ENCODE measurements around the gene TCF3. TPM values are rescaled to one million over a fixed set of nuclear protein-coding genes. Genes with fewer than 3 reads are reported as not detected.

TCF3 gene
- total and polyA plus RNA-seq, 4 donors: 5.2 to 119 (median 12.8) TPM

DNA sequence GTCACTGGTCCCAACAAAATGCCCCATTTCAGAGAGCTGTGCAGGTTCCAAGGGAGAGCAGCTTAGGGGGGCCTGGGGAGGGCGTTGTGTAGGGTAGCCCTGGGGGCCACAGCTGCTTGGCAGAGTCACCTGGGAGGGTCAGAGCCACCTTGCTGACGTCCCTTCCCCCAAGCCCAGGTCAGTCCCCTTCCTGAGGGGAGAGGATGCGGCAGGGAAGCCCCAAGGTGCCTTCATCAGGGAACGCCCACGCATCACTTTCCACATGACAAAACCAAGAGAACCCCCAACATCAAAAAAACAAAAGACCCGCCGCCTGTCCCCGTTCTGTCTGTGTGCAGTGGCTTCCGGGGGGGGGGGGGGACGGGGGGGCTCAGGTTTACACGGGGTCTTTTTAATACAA lies 41.8 kb downstream of the TCF3 start (continued):
- TF ChIP-seq, protein P1, sequence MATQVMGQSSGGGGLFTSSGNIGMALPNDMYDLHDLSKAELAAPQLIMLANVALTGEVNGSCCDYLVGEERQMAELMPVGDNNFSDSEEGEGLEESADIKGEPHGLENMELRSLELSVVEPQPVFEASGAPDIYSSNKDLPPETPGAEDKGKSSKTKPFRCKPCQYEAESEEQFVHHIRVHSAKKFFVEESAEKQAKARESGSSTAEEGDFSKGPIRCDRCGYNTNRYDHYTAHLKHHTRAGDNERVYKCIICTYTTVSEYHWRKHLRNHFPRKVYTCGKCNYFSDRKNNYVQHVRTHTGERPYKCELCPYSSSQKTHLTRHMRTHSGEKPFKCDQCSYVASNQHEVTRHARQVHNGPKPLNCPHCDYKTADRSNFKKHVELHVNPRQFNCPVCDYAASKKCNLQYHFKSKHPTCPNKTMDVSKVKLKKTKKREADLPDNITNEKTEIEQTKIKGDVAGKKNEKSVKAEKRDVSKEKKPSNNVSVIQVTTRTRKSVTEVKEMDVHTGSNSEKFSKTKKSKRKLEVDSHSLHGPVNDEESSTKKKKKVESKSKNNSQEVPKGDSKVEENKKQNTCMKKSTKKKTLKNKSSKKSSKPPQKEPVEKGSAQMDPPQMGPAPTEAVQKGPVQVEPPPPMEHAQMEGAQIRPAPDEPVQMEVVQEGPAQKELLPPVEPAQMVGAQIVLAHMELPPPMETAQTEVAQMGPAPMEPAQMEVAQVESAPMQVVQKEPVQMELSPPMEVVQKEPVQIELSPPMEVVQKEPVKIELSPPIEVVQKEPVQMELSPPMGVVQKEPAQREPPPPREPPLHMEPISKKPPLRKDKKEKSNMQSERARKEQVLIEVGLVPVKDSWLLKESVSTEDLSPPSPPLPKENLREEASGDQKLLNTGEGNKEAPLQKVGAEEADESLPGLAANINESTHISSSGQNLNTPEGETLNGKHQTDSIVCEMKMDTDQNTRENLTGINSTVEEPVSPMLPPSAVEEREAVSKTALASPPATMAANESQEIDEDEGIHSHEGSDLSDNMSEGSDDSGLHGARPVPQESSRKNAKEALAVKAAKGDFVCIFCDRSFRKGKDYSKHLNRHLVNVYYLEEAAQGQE (IDR thresholded peaks at IDR 0.05): no peak

DNA sequence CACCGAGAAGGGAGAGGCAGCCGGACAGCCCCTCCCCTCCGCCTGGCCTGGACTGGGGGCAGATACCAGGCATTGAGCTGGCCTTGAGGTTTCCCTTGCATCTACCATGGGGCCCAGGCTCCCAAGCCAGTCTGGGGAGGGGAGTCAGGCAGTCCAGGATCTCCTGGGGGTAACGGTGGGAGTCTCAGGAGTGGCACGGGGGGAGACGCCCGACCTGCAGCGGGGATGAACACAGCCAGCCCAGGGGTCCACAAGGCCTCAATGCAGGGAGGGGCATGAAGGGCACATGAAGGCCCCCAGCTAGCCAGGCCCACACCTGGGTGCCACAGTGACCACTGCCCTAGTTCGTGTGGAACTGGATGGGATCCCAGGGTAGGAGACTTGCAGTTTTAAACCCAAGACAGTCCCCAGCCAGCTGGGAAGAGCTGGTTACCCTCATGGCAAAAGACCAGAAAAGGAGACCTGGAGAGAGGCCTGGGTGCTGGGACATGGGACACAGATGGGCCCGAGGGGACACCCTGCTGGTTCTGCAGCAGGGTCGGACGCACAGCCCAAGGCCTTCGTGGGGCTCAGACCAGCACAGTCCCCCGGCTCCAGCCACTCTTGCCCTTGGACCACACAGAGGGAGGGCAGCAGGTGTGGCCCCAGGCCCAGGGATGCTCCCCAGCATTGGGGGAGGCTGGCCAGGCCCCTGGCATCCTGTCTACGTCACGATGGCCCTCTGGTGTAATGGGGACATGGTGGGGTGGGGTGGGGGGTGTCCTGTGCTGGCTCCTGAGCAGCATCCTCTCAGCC lies 42.5 kb downstream of the TCF3 start:
- WGBS: 94% methylated on average over 16 of the region's 16 CpGs
- H3K9me3 ChIP-seq (ENCODE audit: control insufficient read depth in 4 of 4, low read length in 3 of 4): no peaks in the 10 kb centered on the region
- H3K4me1 ChIP-seq (ENCODE audit: control insufficient read depth in 4 of 4, insufficient read depth in 4 of 4, low read length in 3 of 4): peaks cover 5 to 11% (median 7%) of the 10 kb centered on the region in 4 donors
- H3K27ac ChIP-seq (ENCODE audit: low read depth in 1 of 2, low read length in 2 of 2): no peak overlapping the region
- DNase-seq (ENCODE audit: low spot score): no peak
- no peak for TF ChIP-seq JUND (IDR thresholded peaks at IDR 0.05)
- TF ChIP-seq RXRA (IDR thresholded peaks at IDR 0.05): no peak
- TF ChIP-seq FOXA1 (IDR thresholded peaks at IDR 0.05): no peak
- TF ChIP-seq, protein P2, sequence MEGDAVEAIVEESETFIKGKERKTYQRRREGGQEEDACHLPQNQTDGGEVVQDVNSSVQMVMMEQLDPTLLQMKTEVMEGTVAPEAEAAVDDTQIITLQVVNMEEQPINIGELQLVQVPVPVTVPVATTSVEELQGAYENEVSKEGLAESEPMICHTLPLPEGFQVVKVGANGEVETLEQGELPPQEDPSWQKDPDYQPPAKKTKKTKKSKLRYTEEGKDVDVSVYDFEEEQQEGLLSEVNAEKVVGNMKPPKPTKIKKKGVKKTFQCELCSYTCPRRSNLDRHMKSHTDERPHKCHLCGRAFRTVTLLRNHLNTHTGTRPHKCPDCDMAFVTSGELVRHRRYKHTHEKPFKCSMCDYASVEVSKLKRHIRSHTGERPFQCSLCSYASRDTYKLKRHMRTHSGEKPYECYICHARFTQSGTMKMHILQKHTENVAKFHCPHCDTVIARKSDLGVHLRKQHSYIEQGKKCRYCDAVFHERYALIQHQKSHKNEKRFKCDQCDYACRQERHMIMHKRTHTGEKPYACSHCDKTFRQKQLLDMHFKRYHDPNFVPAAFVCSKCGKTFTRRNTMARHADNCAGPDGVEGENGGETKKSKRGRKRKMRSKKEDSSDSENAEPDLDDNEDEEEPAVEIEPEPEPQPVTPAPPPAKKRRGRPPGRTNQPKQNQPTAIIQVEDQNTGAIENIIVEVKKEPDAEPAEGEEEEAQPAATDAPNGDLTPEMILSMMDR (IDR thresholded peaks at IDR 0.05; ENCODE audit: low read depth, low read length, missing input control): no peak
- no peak for TF ChIP-seq HNF4G (IDR thresholded peaks at IDR 0.05)
- no peak for TF ChIP-seq TAF1 (conservative IDR thresholded peaks at IDR 0.05)
- TF ChIP-seq, protein P3, sequence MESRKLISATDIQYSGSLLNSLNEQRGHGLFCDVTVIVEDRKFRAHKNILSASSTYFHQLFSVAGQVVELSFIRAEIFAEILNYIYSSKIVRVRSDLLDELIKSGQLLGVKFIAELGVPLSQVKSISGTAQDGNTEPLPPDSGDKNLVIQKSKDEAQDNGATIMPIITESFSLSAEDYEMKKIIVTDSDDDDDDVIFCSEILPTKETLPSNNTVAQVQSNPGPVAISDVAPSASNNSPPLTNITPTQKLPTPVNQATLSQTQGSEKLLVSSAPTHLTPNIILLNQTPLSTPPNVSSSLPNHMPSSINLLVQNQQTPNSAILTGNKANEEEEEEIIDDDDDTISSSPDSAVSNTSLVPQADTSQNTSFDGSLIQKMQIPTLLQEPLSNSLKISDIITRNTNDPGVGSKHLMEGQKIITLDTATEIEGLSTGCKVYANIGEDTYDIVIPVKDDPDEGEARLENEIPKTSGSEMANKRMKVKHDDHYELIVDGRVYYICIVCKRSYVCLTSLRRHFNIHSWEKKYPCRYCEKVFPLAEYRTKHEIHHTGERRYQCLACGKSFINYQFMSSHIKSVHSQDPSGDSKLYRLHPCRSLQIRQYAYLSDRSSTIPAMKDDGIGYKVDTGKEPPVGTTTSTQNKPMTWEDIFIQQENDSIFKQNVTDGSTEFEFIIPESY (IDR thresholded peaks at IDR 0.05): no peak
- TF ChIP-seq RAD21 (IDR thresholded peaks at IDR 0.05): no peak
- TF ChIP-seq NR2F2 (IDR thresholded peaks at IDR 0.05): no peak
- H3K4me3 ChIP-seq (ENCODE audit: low read depth in 1 of 3, low read length in 3 of 3): no peak overlapping the region
- H3K36me3 ChIP-seq (ENCODE audit: control insufficient read depth in 4 of 4, insufficient read depth in 3 of 4, low read depth in 1 of 4, low read length in 3 of 4): peaks cover 0 to 32% (median 12%) of the 10 kb centered on the region in 4 donors
- H3K9ac ChIP-seq (ENCODE audit: low read depth in 1 of 2, low read length in 2 of 2): no peak overlapping the region
- H3K27me3 ChIP-seq (ENCODE audit: control insufficient read depth in 4 of 4, insufficient read depth in 4 of 4, low read length in 3 of 4): no peaks in the 10 kb centered on the region

DNA sequence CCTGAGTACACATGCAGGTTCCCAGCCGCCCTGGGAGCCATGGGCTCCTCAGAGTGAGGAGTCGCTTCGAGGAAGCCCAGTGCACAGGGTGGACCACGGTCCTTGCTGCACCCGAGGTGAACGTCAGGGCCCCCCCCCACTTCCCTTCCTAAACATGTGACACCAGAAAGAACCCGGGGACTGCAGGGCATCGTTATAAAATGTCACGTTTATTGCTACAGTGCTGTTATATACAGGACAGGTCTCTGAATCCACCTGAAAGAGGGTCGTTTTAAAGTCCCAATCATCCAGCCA lies 43.4 kb downstream of the TCF3 start:
- Histone ChIP-seq H3K27ac (ENCODE audit: low read depth in 1 of 2, low read length in 2 of 2) (no peak overlapping the region), H3K4me3 (ENCODE audit: low read depth in 1 of 3, low read length in 3 of 3) (no peak overlapping the region), H3K27me3 (ENCODE audit: control insufficient read depth in 4 of 4, insufficient read depth in 4 of 4, low read length in 3 of 4) (no peaks in the 10 kb centered on the region), H3K9me3 (ENCODE audit: control insufficient read depth in 4 of 4, low read length in 3 of 4) (no peaks in the 10 kb centered on the region), H3K4me1 (ENCODE audit: control insufficient read depth in 4 of 4, insufficient read depth in 4 of 4, low read length in 3 of 4) (peaks cover 5 to 17% (median 10%) of the 10 kb centered on the region in 4 donors), H3K9ac (ENCODE audit: low read depth in 1 of 2, low read length in 2 of 2) (no peak overlapping the region), H3K36me3 (ENCODE audit: control insufficient read depth in 4 of 4, insufficient read depth in 3 of 4, low read depth in 1 of 4, low read length in 3 of 4) (peaks cover 0 to 27% (median 11%) of the 10 kb centered on the region in 4 donors)
- 60% methylated on average over 10 of the region's 10 CpGs for WGBS
- DNase-seq (ENCODE audit: low spot score): no peak
- TF ChIP-seq JUND (IDR thresholded peaks at IDR 0.05) (no peak), NR2F2 (IDR thresholded peaks at IDR 0.05) (no peak), FOXA2 (IDR thresholded peaks at IDR 0.05) (no peak), RAD21 (IDR thresholded peaks at IDR 0.05) (no peak), TAF1 (conservative IDR thresholded peaks at IDR 0.05) (no peak)
- TF ChIP-seq, protein P2 (IDR thresholded peaks at IDR 0.05; ENCODE audit: low read depth, low read length, missing input control): no peak
- TF ChIP-seq, protein P1 (IDR thresholded peaks at IDR 0.05): no peak
- TF ChIP-seq, protein P3 (IDR thresholded peaks at IDR 0.05): no peak
- TF ChIP-seq, protein P4, sequence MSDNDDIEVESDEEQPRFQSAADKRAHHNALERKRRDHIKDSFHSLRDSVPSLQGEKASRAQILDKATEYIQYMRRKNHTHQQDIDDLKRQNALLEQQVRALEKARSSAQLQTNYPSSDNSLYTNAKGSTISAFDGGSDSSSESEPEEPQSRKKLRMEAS (IDR thresholded peaks at IDR 0.05): no peak
